GM18508 (cell line): ENCODE measurements around the gene F7.
"Not testable (repeated sequence)": the region's sequence is repeated elsewhere in the genome, so short reads cannot be mapped to it uniquely, and the experiment has no call there.

Source experiments
- ATAC-seq: cut with Tn5 transposase; IDR thresholded peaks from one replicate; pipeline ENCODE4 v1.9.1; 2021; ENCODE audit warnings: moderate number of reproducible peaks; ENCODE audit not compliant: insufficient read depth, unreplicated experiment

F7 gene

GRCh38 chr13:113069861-113070805 is 35.5 kb upstream of the F7 start:
- no peak for ATAC-seq

- no peak for ATAC-seq
These were observed 34.7 kb upstream of the F7 start for GRCh38 chr13:113070855-113071254.

DNA sequence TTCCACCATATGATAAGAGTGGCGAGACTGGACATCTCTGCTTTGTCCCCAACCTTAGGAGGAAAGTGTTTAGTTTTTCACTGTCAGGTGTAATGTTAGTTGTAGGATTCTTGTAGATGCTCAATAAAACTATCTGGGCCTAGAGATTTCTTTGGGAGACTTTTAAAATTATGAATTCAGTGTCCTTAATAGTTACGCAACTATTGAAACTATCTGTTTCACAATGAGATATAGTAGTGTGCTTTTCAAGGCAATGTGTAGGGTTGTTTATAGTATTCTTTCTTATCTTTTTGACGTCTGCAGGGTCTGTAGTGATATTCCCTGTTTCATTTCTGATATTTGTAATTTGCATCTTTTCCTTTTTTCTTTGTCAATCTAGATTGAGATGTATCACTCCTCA is 33.2 kb upstream of the F7 start:
- no peak for ATAC-seq

DNA sequence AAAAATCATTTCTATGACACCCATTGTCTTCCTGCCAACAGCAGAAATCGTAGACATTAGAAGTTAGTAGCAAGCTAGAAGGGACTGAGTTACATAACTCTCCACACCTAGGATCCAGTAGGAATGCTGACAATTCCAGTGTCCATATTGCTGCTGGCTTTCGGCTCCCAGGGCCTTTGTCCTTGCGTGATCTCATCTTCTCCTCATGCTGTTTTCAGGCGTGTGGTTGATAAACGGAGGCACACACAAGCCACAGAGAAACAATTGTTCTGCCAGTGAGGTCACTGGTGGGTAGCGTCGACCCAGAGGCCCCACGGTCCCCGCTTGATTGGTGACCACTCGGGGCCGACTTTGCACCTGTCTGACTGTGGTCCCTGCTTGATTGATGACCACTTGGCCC is 31.6 kb upstream of the F7 start:
- ATAC-seq: no peak

DNA sequence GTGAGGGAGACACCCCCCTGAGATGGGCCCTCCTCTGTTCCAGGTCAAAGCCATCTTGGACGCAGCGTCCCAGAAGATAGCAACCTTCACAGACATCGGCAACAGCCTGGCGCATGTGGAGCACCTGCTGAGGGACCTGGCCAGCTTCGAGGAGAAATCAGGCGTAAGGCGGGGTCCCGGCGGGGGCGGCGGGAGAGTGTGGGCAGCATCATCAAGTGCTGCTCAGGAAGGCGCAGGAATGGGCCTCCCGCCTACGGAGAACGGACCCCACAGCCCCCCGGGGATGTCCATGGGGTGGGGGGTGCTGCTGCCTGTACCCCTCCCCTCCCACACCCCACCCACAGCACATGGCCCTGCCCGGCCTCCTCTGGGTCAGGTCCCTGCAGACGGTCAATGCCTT is 31.2 kb upstream of the F7 start:
- ATAC-seq: no peak

- no peak for ATAC-seq
These were observed 30.7 kb upstream of the F7 start for GRCh38 chr13:113074876-113075275.

GRCh38 chr13:113075711-113076110 is 29.9 kb upstream of the F7 start:
- ATAC-seq: no peak

- no peak for ATAC-seq
These were observed 28.8 kb upstream of the F7 start for GRCh38 chr13:113076681-113077401.

DNA sequence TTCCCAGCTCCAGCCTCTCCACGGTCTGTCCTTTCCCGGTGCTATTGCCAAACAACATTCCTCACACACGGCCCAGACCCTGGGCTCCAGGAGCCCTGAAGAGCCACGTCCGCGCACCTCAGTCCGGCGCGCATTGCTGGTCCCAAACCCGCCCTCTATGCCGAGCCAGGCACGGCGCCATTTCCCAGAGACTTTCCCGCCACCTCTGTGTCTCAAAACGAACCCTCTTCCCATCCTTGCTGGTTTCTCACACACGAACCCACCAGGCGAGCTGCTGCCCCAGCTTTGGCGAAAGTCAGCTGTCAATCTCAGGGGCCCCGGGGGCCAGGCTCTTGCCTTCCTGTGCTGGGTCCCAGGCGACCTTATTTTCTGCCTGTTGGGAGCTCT is 28.0 kb upstream of the F7 start:
- ATAC-seq: no peak

- no peak for ATAC-seq
These were observed 27.4 kb upstream of the F7 start for GRCh38 chr13:113077953-113078901.

DNA sequence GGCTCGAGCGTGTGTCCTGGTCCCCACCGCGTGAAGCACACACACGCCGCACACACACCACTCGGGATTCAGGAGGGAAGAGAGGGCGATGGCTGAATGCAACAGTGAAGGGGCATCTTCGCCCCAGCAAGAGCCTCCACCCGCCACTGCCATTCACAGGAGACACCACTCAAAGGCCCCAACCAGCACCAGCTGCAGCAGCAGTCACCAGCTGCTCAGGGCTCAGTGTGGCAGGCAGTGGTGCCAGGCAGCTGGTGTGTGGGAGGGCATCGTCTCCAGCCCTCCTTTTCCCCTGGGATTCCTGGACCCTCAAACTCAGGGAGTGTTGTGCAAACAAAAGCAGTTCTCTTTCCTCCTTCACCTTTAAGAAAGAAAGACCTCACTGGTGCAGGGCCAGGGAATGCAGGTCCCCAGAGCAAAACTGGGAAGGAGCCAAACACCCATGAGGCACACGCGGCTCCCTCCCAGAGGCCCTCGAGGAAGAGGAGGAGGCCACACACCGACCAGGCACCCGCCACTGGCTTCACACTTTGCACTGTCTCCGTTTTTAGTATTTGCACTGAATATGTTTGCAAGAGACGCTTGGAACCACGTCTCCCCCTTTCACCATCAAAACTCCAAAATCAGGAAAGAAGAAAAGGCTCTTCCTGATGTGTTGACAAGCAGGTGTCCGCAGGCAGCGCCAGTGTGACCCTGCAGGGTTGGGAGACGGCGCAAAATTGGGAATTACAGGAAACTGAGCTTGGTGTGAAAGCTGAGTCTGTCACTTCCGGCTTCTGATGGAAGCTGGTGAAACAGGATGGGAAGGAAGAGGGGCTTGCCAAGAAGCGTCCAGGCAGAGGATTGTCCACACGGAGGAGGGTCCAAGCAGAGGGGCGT is 26.4 kb upstream of the F7 start:
- ATAC-seq: no peak

GRCh38 chr13:113079781-113080080 is 25.9 kb upstream of the F7 start:
- ATAC-seq: not testable (repeated sequence)

GRCh38 chr13:113080361-113080831 is 25.2 kb upstream of the F7 start:
- ATAC-seq: no peak

- no peak for ATAC-seq
These were observed 24.6 kb upstream of the F7 start for GRCh38 chr13:113080901-113081521.

GRCh38 chr13:113082198-113083021 is 23.2 kb upstream of the F7 start:
- ATAC-seq: no peak

GRCh38 chr13:113083022-113083373 is 22.6 kb upstream of the F7 start:
- no peak for ATAC-seq

DNA sequence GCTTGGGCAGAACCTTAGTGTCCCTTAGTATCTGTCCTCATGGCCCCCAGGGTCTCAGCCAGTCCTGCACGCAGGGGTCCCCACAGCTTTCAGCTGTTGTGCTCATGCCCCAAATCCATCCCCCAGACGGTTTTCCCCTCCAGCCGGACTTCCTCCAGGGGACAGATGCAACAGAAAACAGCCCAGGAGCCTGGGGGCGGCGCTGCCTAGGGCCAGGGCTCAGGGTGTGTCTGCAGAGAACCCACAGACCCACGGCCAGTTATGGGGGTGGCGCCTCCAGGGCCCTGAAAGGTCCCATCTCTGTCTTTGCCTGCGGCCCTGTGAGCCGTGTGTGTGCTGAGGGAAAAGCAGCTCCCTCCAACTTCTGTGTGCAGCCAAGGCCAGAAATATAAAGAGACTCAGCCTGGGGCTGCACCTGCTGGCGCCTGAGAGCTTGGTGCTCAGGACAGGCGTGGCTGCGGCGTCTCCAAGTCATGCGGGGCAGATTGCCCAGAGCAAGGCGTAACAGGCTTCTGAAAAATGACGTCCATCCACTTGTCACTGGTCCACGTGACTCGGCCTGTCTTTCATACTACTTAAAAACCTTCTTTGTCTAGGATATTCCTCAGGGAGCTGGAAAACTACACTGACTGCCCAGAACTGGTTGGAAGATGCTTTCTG is 22.1 kb upstream of the F7 start:
- ATAC-seq: no peak
